GM19468 (cell line): ENCODE data around the gene COL8A1.
"Not testable (repeated sequence)": the region's sequence is repeated elsewhere in the genome, so short reads cannot be mapped to it uniquely, and the experiment has no call there.

Experiments
- ATAC-seq: cut with Tn5 transposase; IDR thresholded peaks from one replicate; pipeline ENCODE4 v1.9.1; 2021; ENCODE audit warnings: mild to moderate bottlenecking, moderate library complexity, moderate number of reproducible peaks; ENCODE audit not compliant: unreplicated experiment; ENCODE audit errors: extremely low read depth

The COL8A1 gene

GRCh38 chr3:99638167-99638948 is at the start of gene COL8A1:
Gene COL8A1 (plus strand): TSS chr3:99638594. CDS start chr3:99790683, 152,089 bp downstream.
- no peak for ATAC-seq

DNA sequence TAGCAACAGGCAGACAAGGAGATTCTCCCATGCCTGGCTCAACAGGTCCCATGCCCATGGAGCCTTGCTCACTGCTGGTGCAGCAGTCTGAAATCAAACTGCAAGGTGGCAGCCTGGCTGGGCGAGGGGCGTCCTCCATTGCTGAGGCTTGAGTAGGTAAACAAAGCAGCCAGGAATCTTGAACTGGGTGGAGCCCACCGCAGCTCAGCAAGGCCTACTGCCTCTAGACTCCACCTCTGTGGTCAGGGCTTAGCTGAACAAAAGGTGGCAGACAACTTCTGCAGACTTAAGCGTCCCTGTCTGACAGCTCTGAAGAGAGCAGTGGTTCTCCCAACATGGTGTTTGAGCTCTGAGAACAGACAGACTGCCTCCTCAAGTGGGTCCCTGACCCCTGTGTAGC is 49.2 kb upstream of the COL8A1 start:
- not testable (repeated sequence) for ATAC-seq

DNA sequence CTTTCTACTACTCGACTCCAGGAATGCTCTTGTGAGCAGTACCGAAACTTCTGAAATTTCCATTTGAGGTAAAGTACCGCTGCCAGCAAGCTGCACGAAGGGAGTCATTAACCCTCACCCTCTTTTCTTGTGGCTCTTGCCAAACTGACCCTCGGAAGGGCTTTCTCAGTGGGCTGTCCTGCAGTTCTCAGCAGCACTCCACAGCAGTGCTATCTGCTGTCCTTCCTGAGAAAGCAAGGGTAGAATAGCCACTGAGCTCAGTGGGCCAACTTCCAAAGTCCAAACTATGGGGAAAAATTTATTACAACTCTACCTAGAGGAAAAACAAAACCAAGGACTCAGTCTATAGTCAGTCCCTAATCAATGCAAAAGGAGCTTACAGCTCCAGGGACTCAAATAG is 38.5 kb upstream of the COL8A1 start:
- no peak for ATAC-seq

GRCh38 chr3:99601515-99601914 is 36.9 kb upstream of the COL8A1 start:
- ATAC-seq = no peak

- no peak for ATAC-seq
Measured at GRCh38 chr3:99602183-99602582, 36.2 kb upstream of the COL8A1 start.

GRCh38 chr3:99607151-99607550 is 31.2 kb upstream of the COL8A1 start:
- ATAC-seq = no peak

DNA sequence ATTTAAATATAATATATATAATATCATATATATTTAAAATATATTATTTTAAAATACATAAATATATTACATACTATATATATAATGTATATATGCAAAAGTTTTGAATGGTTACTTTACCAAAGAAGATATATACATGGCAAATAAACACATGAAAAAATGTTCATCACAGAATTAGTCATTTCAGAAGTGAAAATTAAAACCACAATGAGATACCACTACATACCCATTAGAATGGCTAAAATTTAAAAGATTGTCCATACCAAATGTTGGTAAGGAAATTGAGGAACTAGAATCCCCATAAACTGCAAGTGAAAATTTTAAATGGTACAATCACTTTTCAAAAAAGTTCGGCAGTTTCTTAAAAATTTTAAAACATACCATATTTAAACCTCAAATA is 23.6 kb upstream of the COL8A1 start:
- ATAC-seq = no peak

- no peak for ATAC-seq
Measured at GRCh38 chr3:99620077-99620767, 18.2 kb upstream of the COL8A1 start.

DNA sequence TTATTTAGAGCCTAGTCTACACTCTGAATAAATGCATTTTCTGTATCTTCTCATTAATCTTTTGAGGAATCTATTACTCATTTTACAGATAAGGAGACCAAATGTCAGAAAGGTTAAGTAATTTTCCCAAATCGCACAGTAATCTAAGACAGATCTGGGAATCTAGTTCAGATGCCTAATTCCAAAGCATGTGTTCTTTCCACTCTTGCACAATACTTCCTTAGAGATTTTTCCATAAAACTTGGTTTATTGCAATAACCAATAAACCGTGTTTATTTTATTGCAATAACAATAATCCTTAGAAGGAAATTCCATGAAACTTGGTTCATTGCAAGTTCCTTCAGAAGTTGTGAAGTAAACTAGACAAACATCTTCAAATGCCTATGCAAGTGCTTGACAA is 17.4 kb upstream of the COL8A1 start:
- ATAC-seq = no peak

DNA sequence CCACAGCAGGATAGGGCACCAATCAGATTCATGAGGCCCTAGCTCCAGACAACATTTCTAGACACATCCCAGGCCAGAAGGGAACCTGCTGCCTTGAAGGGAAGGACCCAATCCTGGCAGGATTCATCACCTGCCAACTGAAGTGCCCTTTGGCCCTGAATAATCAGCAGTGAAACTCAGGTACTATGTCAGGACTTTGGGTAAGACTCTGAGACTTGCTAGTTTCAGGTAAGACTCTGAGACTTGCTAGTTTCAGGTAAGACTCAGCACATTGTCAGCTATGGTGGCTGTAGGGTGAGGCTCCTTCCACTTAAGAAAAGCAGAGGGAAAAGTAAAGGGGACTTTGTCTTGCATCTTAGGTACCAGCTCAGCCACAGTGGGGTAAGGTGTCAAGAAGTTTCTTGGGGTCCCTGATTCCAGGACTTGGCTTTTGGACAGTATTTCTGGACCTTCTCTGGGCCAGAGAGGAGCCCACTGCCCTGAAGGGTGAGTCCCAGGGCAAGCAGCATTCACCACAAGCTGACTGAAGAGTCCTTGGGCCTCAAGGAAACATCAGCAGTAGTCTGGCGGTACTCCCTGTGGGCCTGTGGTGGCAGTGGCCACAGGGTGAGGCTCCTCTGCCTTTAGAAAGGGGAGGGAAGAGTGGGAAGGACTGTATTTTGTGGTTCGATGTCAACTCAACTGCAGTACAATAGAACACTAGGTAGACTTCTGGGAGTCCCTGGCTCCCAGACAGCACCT is 13.7 kb upstream of the COL8A1 start:
- ATAC-seq = no peak

GRCh38 chr3:99625237-99625622 is 13.2 kb upstream of the COL8A1 start:
- no peak for ATAC-seq

GRCh38 chr3:99625643-99626416 is 12.6 kb upstream of the COL8A1 start:
- no peak for ATAC-seq

DNA sequence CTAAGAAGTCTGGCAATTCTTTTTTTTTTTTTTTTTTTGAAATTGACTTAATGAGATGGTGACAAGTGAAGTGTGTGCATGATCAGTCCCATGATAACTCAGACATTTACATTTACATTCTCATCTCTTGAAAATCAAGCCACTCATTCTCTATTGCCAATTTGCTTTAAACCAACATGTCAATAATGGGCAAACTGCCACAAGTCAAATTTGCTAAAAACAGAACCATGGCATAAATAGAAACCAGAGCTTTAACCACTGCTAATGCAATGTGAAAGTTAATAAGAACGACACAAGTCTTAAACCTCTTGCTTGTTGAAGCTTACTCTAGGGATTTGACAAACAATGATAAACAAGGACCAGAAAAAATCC is 12.0 kb upstream of the COL8A1 start:
- peak; percentile 62 for ATAC-seq

DNA sequence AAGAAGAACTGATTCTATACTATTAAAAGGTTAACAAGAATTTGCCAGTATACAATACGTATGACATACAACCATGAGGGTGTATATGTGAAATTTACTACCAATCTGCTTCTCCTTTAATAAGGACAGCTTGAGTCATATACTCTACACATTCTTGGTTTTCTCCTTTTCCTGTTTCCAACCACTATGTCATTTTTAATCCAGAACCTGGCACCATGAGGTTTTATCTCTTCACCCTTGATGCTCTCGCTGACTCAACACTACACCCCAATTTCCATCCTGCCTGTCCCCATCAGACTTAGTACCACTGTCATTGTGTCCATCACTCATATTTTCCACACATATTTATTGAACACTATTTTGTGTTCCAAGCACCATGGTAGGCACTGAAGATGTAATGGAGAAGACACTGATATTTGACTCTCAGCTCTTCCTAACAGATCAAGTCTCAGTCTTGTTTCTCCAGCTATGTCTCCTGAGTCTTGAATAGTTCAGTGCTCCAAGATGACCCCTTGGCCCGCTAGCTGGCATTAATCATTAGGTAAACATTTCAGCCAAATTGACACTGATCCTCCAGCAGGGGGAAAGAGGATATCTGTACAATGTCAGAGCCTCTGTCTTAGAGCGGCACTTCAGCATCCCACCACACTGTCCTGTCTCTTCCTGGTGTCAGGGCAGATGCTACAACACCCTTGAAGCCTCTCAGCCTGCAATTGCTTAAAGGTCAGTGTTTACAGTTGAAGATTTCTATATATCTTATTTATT is 11.2 kb upstream of the COL8A1 start:
- ATAC-seq = no peak

DNA sequence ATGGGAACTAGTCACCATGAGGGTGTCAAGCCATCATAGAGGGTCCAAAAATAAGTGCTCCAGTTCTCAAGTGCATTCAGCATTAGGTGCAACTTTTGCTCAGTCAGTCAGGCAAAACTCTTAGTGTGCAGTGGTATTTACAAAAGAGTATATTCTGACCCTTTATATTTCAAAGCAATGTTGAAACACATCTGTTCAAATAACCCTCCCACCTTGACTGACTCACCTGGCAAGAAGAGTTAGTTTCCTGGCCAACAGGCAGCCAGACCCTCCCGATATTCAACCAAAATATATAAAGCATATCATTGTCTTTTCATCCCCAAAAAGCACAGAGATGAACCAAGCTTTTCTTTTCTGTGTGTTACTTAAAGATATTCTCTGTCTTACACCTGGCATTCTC is 7.6 kb upstream of the COL8A1 start:
- ATAC-seq = no peak

- ATAC-seq = peak; percentile 61
Measured at GRCh38 chr3:99633887-99634558, 4.4 kb upstream of the COL8A1 start.

- ATAC-seq = no peak
Measured at GRCh38 chr3:99634881-99635280, 3.5 kb upstream of the COL8A1 start.

DNA sequence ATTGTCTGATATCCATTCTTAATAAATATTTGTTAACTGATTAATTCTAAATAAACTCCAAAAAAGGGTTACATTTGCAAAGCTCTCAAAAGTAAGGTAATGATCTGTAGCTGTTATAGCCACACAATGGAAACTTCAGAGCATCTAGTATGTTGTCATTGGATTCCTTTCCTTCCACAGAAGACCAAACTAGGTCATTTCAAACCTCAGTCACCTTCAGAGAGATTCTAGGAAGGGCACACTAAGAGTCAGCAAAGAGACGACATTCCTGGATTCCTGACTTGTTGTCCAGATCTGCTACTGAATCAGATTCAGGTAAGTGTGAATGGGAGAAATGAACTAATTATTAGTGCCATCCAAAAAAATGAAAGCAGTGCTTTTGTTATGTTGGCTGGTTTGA is 3.0 kb upstream of the COL8A1 start:
- ATAC-seq = no peak

DNA sequence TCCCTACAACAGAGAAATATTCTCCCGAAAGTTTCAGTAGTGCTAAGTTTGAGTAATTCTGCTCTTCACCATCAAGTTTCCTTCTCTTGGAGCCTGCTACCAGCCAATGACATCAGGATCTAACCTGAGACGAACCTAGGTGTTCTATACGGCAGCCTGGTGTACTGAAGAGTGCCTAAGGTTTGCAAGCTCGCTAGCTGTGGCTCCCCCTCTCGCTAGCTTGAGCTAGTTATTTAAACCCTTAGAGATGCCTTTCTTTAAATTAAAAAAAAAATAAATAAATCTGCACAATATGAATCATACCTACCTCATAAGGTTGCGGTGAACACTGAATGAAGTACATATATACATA is 1.4 kb upstream of the COL8A1 start:
- ATAC-seq = no peak
